ENCODE data around the gene CHST15. TPM values are rescaled to one million over a fixed set of nuclear protein-coding genes. Genes with fewer than 3 reads are reported as not detected.

The CHST15 gene
- total and polyA plus RNA-seq, 2 of the 4 experiments (the other 2 are of a cell fraction): 0.14 to 0.18 TPM

- ATAC-seq (ENCODE audit: low read depth) (no peak), DNase-seq (no peak)
- Histone ChIP-seq H2BK15ac (ENCODE audit: low read depth, low read length) (no peak overlapping the region), H3K27me3 (ENCODE audit: control insufficient read depth, insufficient read depth, low read length) (no peaks in the 10 kb centered on the region), H2AFZ (replicated peaks; ENCODE audit: low read length, poor library complexity) (no peak overlapping the region), H3K4ac (ENCODE audit: low read depth, low read length) (no peak overlapping the region), H2BK120ac (ENCODE audit: low read depth, low read length) (no peak overlapping the region), H3K9me1 (ENCODE audit: insufficient read depth, low read length) (no peaks in the 10 kb centered on the region), H3K27ac (ENCODE audit: insufficient read depth, low read length) (no peak overlapping the region), H3K14ac (replicated peaks; ENCODE audit: low read depth, low read length) (no peak overlapping the region), H2AK5ac (ENCODE audit: low read depth, low read length) (no peak overlapping the region), H3K79me1 (ENCODE audit: low read depth in 1 of 2, low read length in 2 of 2) (no peaks in the 10 kb centered on the region), H4K8ac (ENCODE audit: low read depth in 2 of 2, low read length in 2 of 2) (no peak overlapping the region), H2BK5ac (ENCODE audit: low read depth, low read length, poor library complexity, severe bottlenecking) (no peak overlapping the region), H3K23ac (ENCODE audit: low read depth, low read length) (no peak overlapping the region), H4K20me1 (ENCODE audit: insufficient read depth, low read length) (no peaks in the 10 kb centered on the region), H4K91ac (ENCODE audit: insufficient read depth, low read depth, low read length) (no peak overlapping the region), H2BK20ac (ENCODE audit: low read depth, low read length) (no peak overlapping the region), H4K5ac (ENCODE audit: low read depth, low read length) (no peak overlapping the region), H3K36me3 (ENCODE audit: control insufficient read depth, insufficient read depth, low read length) (no peaks in the 10 kb centered on the region), H3K4me1 (ENCODE audit: control insufficient read depth, insufficient read depth, low read length) (no peaks in the 10 kb centered on the region), H3K18ac (ENCODE audit: low read depth, low read length) (no peak overlapping the region), H2AK9ac (replicated peaks; ENCODE audit: low read depth, low read length, poor library complexity) (no peak overlapping the region), H3K4me2 (ENCODE audit: low read depth, low read length) (no peak overlapping the region), H3K9ac (ENCODE audit: low read depth, low read length) (no peak overlapping the region), H3K56ac (ENCODE audit: extremely low read depth, insufficient read depth, low read length) (no peak overlapping the region), H3K9me3 (ENCODE audit: control insufficient read depth, insufficient read depth, low read length) (peaks cover 3% of the 10 kb centered on the region), H3K4me3 (ENCODE audit: insufficient read depth, low read depth, low read length) (no peak overlapping the region)
- WGBS, 2 experiments (ENCODE audit: extremely low coverage in 2 of 2, insufficient read length in 1 of 2): 0% methylated on average over 1 of the region's 6 CpGs; no CpG with 5 or more reads in 1 of the 2 experiments
- ChIA-PET POLR2A (ENCODE audit: unreplicated experiment) (no interaction called here), CTCF (no interaction called here)
- dilution Hi-C loops (cut with HindIII; ENCODE audit: low sequenced_read_pairs, unreplicated experiment): no loop called here
- in situ Hi-C loops (cut with MboI; ENCODE audit: low sequenced_read_pairs): no loop called here
- no TSS peak for BruUV-seq (replicated peaks)
- intact Hi-C loops (cut with micrococcal nuclease): no loop called here
- no peak for TF ChIP-seq RCOR1 (IDR thresholded peaks at IDR 0.05; ENCODE audit: insufficient replicate concordance, low read length)
- no peak for TF ChIP-seq RFX5 (IDR thresholded peaks at IDR 0.05; ENCODE audit: low read depth, low read length)
Measured at GRCh38 chr10:124057601-124058000, 35.8 kb downstream of the CHST15 start.

Measured in IMR-90 (cell line).